DND-41 (cell line): Measurements from ENCODE around the gene DNAH3.

Experiments used
- EZH2 ChIP-seq: IDR thresholded peaks from 3 replicates; pipeline ENCODE4 v1.6.1; 2012; ENCODE audit warnings: borderline replicate concordance, low read depth, mild to moderate bottlenecking, moderate library complexity, low read length, inconsistent platforms; ENCODE audit not compliant: severe bottlenecking
- TF ChIP-seq, protein P1 (sequence below): IDR thresholded peaks from 2 replicates; pipeline ENCODE4 v1.5.1; 2012; ENCODE audit warnings: borderline replicate concordance, low read length, moderate library complexity, mild to moderate bottlenecking; ENCODE audit not compliant: poor library complexity, severe bottlenecking; ENCODE audit errors: extremely low read depth

DNA sequence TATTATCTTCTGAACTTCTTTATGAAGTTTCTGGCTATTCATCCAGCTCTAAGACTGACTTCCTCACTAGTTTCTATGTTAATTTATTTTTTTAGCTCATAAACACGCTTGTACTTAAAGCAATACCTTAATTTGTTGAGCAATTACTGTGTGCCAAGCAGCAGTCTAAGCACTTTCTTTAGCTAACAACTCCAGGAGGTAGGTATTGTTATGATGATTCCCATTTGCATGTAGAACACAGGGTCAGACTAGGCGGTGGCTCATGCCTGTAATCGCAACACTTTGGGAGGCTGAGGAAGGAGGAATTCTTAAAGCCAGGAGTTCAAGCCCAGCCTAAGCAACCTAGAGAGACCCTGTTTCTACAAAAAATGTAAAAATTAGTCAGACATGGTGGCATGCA is 19.8 kb downstream of the DNAH3 start:
- TF ChIP-seq, protein P1, sequence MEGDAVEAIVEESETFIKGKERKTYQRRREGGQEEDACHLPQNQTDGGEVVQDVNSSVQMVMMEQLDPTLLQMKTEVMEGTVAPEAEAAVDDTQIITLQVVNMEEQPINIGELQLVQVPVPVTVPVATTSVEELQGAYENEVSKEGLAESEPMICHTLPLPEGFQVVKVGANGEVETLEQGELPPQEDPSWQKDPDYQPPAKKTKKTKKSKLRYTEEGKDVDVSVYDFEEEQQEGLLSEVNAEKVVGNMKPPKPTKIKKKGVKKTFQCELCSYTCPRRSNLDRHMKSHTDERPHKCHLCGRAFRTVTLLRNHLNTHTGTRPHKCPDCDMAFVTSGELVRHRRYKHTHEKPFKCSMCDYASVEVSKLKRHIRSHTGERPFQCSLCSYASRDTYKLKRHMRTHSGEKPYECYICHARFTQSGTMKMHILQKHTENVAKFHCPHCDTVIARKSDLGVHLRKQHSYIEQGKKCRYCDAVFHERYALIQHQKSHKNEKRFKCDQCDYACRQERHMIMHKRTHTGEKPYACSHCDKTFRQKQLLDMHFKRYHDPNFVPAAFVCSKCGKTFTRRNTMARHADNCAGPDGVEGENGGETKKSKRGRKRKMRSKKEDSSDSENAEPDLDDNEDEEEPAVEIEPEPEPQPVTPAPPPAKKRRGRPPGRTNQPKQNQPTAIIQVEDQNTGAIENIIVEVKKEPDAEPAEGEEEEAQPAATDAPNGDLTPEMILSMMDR, result no peak
- TF ChIP-seq EZH2, result no peak
